Measurements from ENCODE around the gene IRX2.

DNA sequence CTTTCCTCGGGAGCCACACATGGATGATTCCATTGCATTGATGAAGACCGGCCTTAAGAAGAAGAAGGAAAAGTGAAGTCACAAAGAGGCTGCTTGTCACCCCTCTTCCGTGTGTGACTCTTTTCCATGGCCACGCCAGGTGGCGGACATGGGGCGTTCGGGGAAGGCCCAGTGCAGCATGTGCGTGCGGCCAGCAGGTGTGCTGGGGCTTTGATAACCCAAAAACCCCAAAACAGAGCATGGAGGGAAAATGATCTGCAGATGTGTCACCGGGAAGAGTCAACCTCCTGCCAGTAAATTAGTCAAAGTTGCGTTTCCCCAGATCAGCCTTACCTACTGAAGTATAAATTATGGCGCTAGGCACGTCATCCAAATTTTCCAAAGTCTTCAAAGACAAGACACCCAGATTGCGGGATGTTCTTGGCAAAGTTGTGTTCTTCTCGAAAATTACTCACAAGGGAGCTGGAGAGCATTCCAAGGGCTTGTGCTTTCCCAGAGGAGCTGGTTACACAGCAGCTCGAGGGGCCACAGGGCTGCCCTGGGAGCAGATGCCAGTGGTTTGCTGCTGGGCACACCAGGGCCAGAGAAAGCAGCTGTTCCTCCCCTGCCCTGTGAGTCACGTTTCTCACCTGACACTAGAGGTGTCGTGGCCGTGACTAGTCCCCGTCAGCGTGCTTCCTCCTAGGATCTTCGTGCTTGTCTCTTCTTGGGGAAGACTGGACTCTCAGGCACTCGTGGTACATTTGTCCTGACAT, 53.9 kb downstream of the IRX2 start:
- TF ChIP-seq POLR2AphosphoS5 (IDR thresholded peaks at IDR 0.05) (no peak), EP300 (IDR thresholded peaks at IDR 0.05) (no peak)

All from suprapubic skin (tissue), 4 donors.